Loucy (cell line): Measurements from ENCODE around the gene CIDEB.

Experiments used
- EZH2phosphoT487 ChIP-seq: fragments of 200-600 bp; IDR thresholded peaks from 2 replicates; pipeline ENCODE4 v1.6.1; 2018; ENCODE audit warnings: antibody characterized with exemption, mild to moderate bottlenecking, moderate library complexity, borderline replicate concordance
- TF ChIP-seq, protein P1 (sequence below): fragments of 200-600 bp; sonication (generic); conservative IDR thresholded peaks from 2 replicates; pipeline ENCODE4 v1.5.1; 2014; ENCODE audit warnings: mild to moderate bottlenecking, antibody characterized with exemption, low read length

DNA sequence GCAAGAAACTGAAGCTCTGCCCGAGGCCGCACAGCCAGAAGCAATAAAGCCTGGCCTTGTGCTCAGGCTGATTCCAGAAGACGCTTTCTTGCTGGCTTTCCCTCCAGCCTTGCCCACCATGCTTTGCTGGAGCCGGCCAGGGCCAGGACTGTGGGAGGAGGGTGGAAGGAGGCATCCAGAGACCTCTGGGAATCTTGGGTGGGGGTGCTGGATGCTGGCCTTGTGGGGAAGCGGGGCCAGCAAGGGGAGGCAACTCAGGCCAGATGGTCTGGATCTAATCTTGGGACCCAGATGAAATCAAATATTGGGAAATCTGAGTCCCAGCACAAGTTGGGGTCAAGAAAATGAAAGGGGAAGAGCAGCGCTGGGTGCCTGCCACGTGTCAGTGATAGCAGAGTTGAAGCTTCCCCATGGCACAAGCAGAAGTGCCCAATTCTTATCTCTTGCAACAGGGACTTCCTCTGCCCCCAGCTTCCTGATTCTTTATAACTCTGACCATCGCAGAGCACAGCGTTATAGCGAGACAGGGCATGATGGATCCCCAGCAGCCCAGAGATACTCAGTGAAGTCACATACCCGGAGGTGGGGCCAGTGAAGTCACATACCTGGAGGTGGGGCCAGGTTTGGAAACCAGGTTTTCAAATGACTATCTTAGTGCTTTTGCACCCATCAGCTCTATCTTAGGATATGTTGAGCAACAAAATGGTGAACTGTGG is 30.0 kb downstream of the CIDEB start:
- TF ChIP-seq, protein P1, sequence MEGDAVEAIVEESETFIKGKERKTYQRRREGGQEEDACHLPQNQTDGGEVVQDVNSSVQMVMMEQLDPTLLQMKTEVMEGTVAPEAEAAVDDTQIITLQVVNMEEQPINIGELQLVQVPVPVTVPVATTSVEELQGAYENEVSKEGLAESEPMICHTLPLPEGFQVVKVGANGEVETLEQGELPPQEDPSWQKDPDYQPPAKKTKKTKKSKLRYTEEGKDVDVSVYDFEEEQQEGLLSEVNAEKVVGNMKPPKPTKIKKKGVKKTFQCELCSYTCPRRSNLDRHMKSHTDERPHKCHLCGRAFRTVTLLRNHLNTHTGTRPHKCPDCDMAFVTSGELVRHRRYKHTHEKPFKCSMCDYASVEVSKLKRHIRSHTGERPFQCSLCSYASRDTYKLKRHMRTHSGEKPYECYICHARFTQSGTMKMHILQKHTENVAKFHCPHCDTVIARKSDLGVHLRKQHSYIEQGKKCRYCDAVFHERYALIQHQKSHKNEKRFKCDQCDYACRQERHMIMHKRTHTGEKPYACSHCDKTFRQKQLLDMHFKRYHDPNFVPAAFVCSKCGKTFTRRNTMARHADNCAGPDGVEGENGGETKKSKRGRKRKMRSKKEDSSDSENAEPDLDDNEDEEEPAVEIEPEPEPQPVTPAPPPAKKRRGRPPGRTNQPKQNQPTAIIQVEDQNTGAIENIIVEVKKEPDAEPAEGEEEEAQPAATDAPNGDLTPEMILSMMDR: no peak
- no peak for TF ChIP-seq EZH2phosphoT487
